ENCODE results near the gene LCE3C. TPM values are rescaled to one million over a fixed set of nuclear protein-coding genes. Genes with fewer than 3 reads are reported as not detected.
"Not testable (repeated sequence)": the region's sequence is repeated elsewhere in the genome, so short reads cannot be mapped to it uniquely, and the experiment has no call there.

LCE3C gene
- not detected for polyA plus RNA-seq (ENCODE audit: insufficient read depth in 1 of 5, insufficient read length in 5 of 5, low replicate concordance in 1 of 5)
- long read RNA-seq, donor 1, result 0 reads
- long read RNA-seq, donor 2, result 0 reads
- long read RNA-seq, donor 3, result 0 reads
- long read RNA-seq, donor 4, result 0 reads
- long read RNA-seq, donor 5, result 0 reads
- long read RNA-seq, donor 6, result 0 reads
- long read RNA-seq, donor 7, result 0 reads
- long read RNA-seq, donor 8, result 0 reads

- DNase-seq, result no peak
Observed at GRCh38 chr1:152599934-152600333, at the start of gene LCE3C. Gene LCE3C (plus strand): TSS chr1:152600234. CDS start chr1:152600732, 498 bp downstream.

- no peak for DNase-seq
Observed at GRCh38 chr1:152565115-152565514, 34.9 kb upstream of the LCE3C start.

GRCh38 chr1:152565535-152566215 lies 34.4 kb upstream of the LCE3C start:
- no peak for DNase-seq

- no peak for DNase-seq
Observed at GRCh38 chr1:152566681-152567080, 33.4 kb upstream of the LCE3C start, which contains the start of gene LCE3E. Gene LCE3E (minus strand): TSS chr1:152566780. CDS start chr1:152566208, 572 bp downstream.

GRCh38 chr1:152577168-152577567 lies 22.9 kb upstream of the LCE3C start:
- no peak for DNase-seq

GRCh38 chr1:152579526-152579925 lies 20.5 kb upstream of the LCE3C start:
- DNase-seq, result not testable (repeated sequence)

GRCh38 chr1:152580433-152580832 lies 19.6 kb upstream of the LCE3C start, which contains the start of gene LCE3D:
Gene LCE3D (minus strand): TSS chr1:152580516. CDS start chr1:152579936, 580 bp downstream.
- no peak for DNase-seq

GRCh38 chr1:152582647-152583046 lies 17.4 kb upstream of the LCE3C start:
- no peak for DNase-seq

GRCh38 chr1:152585586-152585985 lies 14.4 kb upstream of the LCE3C start:
- no peak for DNase-seq

- no peak for DNase-seq
Observed at GRCh38 chr1:152596986-152597385, 3.0 kb upstream of the LCE3C start.

- no peak for DNase-seq
Observed at GRCh38 chr1:152613511-152613910, 13.5 kb downstream of the LCE3C start, which contains the start of gene LCE3B. Gene LCE3B (plus strand): TSS chr1:152613811. CDS start chr1:152613811, 0 bp downstream.

GRCh38 chr1:152621993-152622392 lies 22.0 kb downstream of the LCE3C start:
- DNase-seq, result no peak

GRCh38 chr1:152622803-152623202 lies 22.8 kb downstream of the LCE3C start, which contains the start of gene LCE3A:
Gene LCE3A (minus strand): TSS chr1:152623103. CDS start chr1:152623103, 0 bp downstream.
- DNase-seq, result no peak

- DNase-seq, result no peak
Observed at GRCh38 chr1:152623203-152623844, 23.3 kb downstream of the LCE3C start.

GRCh38 chr1:152626744-152627143 lies 26.7 kb downstream of the LCE3C start:
- no peak for DNase-seq

GRCh38 chr1:152630596-152630995 lies 30.6 kb downstream of the LCE3C start:
- DNase-seq, result no peak

GRCh38 chr1:152640351-152640750 lies 40.3 kb downstream of the LCE3C start:
- DNase-seq, result no peak

- no peak for DNase-seq
Observed at GRCh38 chr1:152643945-152644344, 43.9 kb downstream of the LCE3C start.

- no peak for DNase-seq
Observed at GRCh38 chr1:152645146-152645545, 45.1 kb downstream of the LCE3C start.

- DNase-seq, result no peak
Observed at GRCh38 chr1:152646656-152647055, 46.6 kb downstream of the LCE3C start.

Data from right lung (tissue), 10 donors.